ENCODE measurements around the gene ZBTB16.

Gene ZBTB16

DNA sequence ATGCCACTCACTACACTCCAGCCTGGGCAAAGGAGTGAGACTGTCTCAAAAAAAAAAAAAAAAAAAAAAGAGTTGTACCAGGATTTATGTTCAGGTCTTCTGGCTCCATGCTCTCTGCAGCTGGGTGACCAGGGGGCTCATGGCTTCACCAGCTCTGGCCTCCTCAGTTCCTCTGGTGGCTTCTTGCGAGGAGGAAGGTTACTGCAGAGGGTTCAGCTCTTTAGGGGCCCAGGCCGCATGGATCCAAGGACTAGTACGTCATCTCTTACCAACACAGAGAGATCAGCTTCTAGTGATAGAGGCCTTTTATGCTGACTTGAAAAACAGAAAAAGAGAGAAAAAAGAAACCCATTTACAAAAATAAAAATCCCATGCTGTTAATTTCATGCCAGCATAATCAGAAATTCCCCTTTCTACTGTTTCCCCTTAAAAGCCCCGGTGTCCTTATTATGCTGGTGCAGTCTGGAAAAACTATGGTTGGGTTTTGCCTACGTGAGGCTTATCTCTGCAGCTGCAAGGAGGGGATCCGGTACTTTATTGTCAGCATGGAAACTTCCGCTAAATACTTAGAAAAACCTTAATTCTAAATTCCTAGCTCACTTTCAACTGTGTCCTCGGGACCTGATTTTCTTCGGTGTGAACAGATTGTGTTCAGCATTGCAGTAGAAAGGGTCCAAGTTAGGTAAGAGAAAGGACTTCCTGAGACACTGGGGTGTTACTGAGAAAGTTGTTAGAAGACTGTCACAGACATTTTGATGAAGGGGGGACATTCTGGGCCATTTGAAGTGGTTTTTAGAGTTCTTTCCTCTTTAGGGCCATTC is 13.7 kb downstream of the ZBTB16 start:
- H3K27ac ChIP-seq (ENCODE audit: poor library complexity, severe bottlenecking) = no peak overlapping the region
- peaks cover 21% of the 10 kb centered on the region for H3K36me3 ChIP-seq (ENCODE audit: low read depth)
- ATAC-seq (ENCODE audit: low read depth) (no peak), DNase-seq (ENCODE audit: low spot score) (no peak)
- no peaks in the 10 kb centered on the region for H3K4me1 ChIP-seq (ENCODE audit: insufficient read depth, poor library complexity, severe bottlenecking)
- H3K4me3 ChIP-seq (ENCODE audit: severe bottlenecking) = no peak overlapping the region
- no peaks in the 10 kb centered on the region for H3K9me3 ChIP-seq (ENCODE audit: severe bottlenecking)
- no peaks in the 10 kb centered on the region for H3K27me3 ChIP-seq (ENCODE audit: insufficient read depth, poor library complexity, severe bottlenecking)
- TF ChIP-seq, protein P1, sequence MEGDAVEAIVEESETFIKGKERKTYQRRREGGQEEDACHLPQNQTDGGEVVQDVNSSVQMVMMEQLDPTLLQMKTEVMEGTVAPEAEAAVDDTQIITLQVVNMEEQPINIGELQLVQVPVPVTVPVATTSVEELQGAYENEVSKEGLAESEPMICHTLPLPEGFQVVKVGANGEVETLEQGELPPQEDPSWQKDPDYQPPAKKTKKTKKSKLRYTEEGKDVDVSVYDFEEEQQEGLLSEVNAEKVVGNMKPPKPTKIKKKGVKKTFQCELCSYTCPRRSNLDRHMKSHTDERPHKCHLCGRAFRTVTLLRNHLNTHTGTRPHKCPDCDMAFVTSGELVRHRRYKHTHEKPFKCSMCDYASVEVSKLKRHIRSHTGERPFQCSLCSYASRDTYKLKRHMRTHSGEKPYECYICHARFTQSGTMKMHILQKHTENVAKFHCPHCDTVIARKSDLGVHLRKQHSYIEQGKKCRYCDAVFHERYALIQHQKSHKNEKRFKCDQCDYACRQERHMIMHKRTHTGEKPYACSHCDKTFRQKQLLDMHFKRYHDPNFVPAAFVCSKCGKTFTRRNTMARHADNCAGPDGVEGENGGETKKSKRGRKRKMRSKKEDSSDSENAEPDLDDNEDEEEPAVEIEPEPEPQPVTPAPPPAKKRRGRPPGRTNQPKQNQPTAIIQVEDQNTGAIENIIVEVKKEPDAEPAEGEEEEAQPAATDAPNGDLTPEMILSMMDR (IDR thresholded peaks at IDR 0.05; ENCODE audit: poor library complexity, severe bottlenecking) = no peak

DNA sequence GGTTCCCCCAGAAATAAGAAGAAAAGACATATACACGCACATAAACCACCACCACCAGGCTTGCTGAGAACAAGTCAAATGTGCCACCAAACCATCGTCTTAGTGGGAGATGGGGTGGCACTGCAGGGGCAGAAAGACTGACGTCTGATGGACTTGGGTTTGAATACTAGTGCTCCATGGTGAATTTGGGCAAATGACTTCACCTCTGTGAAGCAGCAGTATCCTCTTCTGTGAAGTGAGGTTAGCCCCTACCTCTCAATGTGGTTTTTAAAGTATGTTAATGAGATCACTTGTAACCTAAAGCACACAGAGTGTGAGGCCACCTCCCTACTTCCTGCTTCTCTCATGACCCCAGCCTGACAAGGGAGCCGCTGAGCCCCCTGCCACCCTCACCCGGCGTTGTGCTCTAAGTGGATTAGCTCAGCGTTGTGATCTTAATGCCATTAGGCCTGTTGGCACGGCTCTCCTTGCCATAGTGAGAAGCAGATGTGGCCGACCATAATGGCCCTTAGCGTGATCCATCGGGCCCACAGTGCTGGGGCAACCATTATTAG is 14.4 kb downstream of the ZBTB16 start:
- no peak overlapping the region for H3K4me3 ChIP-seq (ENCODE audit: severe bottlenecking)
- DNase-seq (ENCODE audit: low spot score) = no peak

DNA sequence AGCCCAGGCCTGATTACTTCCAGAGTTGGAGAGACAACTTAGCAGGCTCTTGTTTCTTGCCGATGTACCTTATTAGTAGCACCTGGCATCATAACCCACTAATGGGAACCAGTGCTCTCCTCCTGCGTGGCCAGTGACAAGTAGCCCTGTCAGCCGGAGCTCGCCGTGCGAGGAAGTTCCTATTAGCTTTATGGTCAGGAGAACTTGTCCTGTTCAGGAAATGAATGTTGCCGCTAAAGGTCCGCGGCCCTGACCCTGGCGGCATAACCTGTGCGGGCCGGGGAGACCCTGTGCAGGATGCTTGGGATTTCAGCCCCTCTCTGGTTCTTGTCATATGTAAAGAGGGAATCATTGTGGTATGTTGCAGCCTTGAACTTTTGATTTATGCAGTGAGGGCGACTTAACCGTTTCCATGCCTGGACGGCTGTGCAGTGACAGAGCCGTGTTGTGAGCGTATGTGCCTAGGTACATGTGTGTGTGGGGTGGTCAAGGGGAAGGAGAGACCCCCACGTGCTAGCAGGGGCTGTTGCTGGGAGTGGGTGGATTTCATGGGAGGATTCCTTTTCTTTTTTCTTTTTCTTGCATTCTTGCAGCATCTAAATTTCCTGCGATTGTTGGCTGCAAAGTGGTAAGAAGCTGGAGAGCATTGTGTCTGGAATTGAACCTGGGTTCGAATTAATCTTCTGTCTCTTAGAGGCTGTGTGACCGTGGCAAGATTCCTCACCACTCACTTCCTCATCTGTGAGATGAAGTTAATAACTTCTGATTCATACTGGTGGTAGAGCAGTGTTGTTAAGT is 15.2 kb downstream of the ZBTB16 start:
- ATAC-seq (ENCODE audit: low read depth) = no peak
- Histone ChIP-seq H3K27ac (ENCODE audit: poor library complexity, severe bottlenecking) (no peak overlapping the region), H3K4me1 (ENCODE audit: insufficient read depth, poor library complexity, severe bottlenecking) (peaks cover 8% of the 10 kb centered on the region), H3K36me3 (ENCODE audit: low read depth) (peaks cover 13% of the 10 kb centered on the region), H3K9me3 (ENCODE audit: severe bottlenecking) (no peaks in the 10 kb centered on the region), H3K27me3 (ENCODE audit: insufficient read depth, poor library complexity, severe bottlenecking) (no peaks in the 10 kb centered on the region), H3K4me3 (ENCODE audit: severe bottlenecking) (no peak overlapping the region)
- TF ChIP-seq, protein P1 (IDR thresholded peaks at IDR 0.05; ENCODE audit: poor library complexity, severe bottlenecking) = no peak
- DNase-seq (ENCODE audit: low spot score) = no peak

More for the DNA sequence above, 14.4 kb downstream of the ZBTB16 start:
- Histone ChIP-seq H3K9me3 (ENCODE audit: severe bottlenecking) (no peaks in the 10 kb centered on the region), H3K4me1 (ENCODE audit: insufficient read depth, poor library complexity, severe bottlenecking) (no peaks in the 10 kb centered on the region), H3K27me3 (ENCODE audit: insufficient read depth, poor library complexity, severe bottlenecking) (no peaks in the 10 kb centered on the region), H3K27ac (ENCODE audit: poor library complexity, severe bottlenecking) (no peak overlapping the region), H3K36me3 (ENCODE audit: low read depth) (peaks cover 20% of the 10 kb centered on the region)
- ATAC-seq (ENCODE audit: low read depth) = no peak
- TF ChIP-seq, protein P1 (IDR thresholded peaks at IDR 0.05; ENCODE audit: poor library complexity, severe bottlenecking) = no peak

DNA sequence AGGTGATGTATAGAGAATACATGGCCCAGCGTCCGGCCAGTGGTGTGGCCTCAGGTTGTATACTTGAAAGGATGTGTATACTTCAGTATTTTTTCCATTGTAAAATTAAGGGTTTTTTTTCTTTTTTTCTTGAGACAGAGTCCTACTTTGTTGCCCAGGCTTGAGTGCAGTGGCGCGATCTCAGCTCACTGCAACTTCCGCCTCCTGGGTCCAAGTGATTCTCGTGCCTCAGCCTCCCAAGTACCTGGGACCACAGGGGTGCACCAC is 15.8 kb downstream of the ZBTB16 start:
- no peaks in the 10 kb centered on the region for H3K27me3 ChIP-seq (ENCODE audit: insufficient read depth, poor library complexity, severe bottlenecking)
- ATAC-seq (ENCODE audit: low read depth) (no peak), DNase-seq (ENCODE audit: low spot score) (no peak)
- H3K9me3 ChIP-seq (ENCODE audit: severe bottlenecking) = no peaks in the 10 kb centered on the region
- peaks cover 13% of the 10 kb centered on the region for H3K4me1 ChIP-seq (ENCODE audit: insufficient read depth, poor library complexity, severe bottlenecking)
- no peak overlapping the region for H3K27ac ChIP-seq (ENCODE audit: poor library complexity, severe bottlenecking)
- no peak overlapping the region for H3K4me3 ChIP-seq (ENCODE audit: severe bottlenecking)
- H3K36me3 ChIP-seq (ENCODE audit: low read depth) = peaks cover 12% of the 10 kb centered on the region; the same call in 1 of the 2 replicates
- TF ChIP-seq, protein P1 (IDR thresholded peaks at IDR 0.05; ENCODE audit: poor library complexity, severe bottlenecking) = no peak
